AG04449 (cell line): ENCODE data around the gene RUVBL2.
A peak's percentile ranks its signal among the peaks of the same experiment; 100 is the strongest.

Source experiments
- CTCF ChIA-PET: fragments of 350-600 bp; formaldehyde crosslinking; extraction: SDS; loops from one replicate; lab custom pipeline; 2021; ENCODE audit warnings: antibody characterized with exemption; lab: Yijun Ruan, JAX
- POLR2A ChIA-PET: fragments of 400-600, 350-600 bp; formaldehyde crosslinking; extraction: SDS; loops from one replicate; lab custom pipeline; 2020; ENCODE audit warnings: antibody characterized with exemption, inconsistent platforms; lab: Yijun Ruan, JAX
- DNase-seq: peaks from one replicate; pipeline ENCODE4 v3.0.0-alpha.2; 2010; ENCODE audit warnings: low read depth, low spot score
- H3K4me3 ChIP-seq: 2 replicates; pipeline ENCODE4 v1.5.1; 2011; ENCODE audit warnings: low read depth, mild to moderate bottlenecking, control low read depth, low read length
- CTCF ChIP-seq: IDR thresholded peaks from one replicate; pipeline ENCODE4 v1.5.1; 2011; ENCODE audit warnings: mild to moderate bottlenecking, moderate library complexity, low read length, control low read depth, inconsistent platforms; ENCODE audit not compliant: insufficient read depth; ENCODE audit errors: missing control alignments

The RUVBL2 gene

DNA sequence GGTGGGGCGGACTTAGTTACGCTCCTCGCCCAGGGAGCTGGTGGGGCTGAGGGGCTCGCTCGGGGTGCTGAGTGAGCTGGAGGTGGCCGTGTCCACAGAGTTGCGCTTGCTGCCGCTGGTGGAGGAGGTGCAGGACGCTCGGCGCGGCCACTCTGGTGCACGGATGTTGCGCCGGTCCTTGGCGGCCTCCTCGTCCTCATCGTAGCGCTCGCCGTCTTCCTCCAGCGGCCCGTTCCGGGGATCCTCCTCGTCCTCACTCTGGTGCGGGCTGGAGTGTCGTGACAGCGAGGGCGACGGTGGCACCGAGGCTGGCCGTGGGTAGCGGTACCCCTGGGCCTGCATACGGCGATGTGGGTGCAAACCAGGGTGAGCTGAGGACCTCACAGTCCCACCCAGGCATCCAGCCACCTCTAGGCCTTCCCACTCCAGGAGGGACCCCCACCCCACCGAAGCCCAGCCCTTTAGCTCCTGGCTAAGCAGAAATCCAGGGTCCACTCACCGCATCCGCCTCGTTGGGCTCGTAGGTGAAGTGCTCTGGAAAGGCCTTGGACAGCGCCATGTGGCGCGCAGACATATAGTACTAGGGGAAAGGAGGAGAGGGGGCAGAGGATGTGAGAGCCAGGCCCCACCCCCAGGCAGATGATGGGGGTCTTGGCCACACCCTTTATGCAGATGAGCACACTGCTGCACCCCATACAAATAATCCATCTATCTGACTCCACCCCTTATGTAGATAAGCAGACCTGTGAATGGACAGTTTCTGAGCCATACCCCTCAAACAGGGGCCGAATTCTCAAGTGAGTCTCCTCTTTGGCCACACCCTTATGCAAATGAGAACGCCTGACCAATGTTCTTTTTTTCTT is 24.2 kb upstream of the RUVBL2 start:
- no peak for DNase-seq
- H3K4me3 ChIP-seq = no peak overlapping the region
- ChIA-PET POLR2A (interaction anchor here (0.6 to 7.5 kb wide), 3 partner anchors 22 to 94 kb away, joined by 3 to 119 read pairs (median 3); partner anchors contain the start of gene PPP1R15A), CTCF (interaction anchor here (1.1 to 8.9 kb wide), 19 partner anchors 8 to 294 kb away, joined by 3 to 141 read pairs (median 9); partner anchors contain the start of genes BCAT2, GYS1, HSD17B14 and NUCB1)
- TF ChIP-seq CTCF = no peak

- POLR2A ChIA-PET = interaction anchor here (0.8 to 7.5 kb wide), 3 partner anchors 21 to 95 kb away, joined by 3 to 119 read pairs (median 6); partner anchors contain the start of gene PPP1R15A
- CTCF ChIA-PET = interaction anchor here (0.6 to 8.9 kb wide), 40 partner anchors 9 to 325 kb away, joined by 3 to 141 read pairs (median 6); partner anchors contain the start of genes BCAT2, CA11, GYS1 and HSD17B14
- H3K4me3 ChIP-seq = no peak overlapping the region
- TF ChIP-seq CTCF = no peak
- no peak for DNase-seq
These were observed 23.4 kb upstream of the RUVBL2 start for GRCh38 chr19:48970139-48970766.

- ChIA-PET CTCF (interaction anchor here (0.6 to 8.9 kb wide), 40 partner anchors 9 to 325 kb away, joined by 3 to 141 read pairs (median 6); partner anchors contain the start of genes BCAT2, CA11, GYS1 and HSD17B14), POLR2A (interaction anchor here (0.8 to 7.5 kb wide), 3 partner anchors 21 to 95 kb away, joined by 3 to 119 read pairs (median 6); partner anchors contain the start of gene PPP1R15A)
- no peak overlapping the region for H3K4me3 ChIP-seq
- no peak for DNase-seq
- TF ChIP-seq CTCF = peak; percentile 94
These were observed 22.7 kb upstream of the RUVBL2 start for GRCh38 chr19:48970923-48971395.

DNA sequence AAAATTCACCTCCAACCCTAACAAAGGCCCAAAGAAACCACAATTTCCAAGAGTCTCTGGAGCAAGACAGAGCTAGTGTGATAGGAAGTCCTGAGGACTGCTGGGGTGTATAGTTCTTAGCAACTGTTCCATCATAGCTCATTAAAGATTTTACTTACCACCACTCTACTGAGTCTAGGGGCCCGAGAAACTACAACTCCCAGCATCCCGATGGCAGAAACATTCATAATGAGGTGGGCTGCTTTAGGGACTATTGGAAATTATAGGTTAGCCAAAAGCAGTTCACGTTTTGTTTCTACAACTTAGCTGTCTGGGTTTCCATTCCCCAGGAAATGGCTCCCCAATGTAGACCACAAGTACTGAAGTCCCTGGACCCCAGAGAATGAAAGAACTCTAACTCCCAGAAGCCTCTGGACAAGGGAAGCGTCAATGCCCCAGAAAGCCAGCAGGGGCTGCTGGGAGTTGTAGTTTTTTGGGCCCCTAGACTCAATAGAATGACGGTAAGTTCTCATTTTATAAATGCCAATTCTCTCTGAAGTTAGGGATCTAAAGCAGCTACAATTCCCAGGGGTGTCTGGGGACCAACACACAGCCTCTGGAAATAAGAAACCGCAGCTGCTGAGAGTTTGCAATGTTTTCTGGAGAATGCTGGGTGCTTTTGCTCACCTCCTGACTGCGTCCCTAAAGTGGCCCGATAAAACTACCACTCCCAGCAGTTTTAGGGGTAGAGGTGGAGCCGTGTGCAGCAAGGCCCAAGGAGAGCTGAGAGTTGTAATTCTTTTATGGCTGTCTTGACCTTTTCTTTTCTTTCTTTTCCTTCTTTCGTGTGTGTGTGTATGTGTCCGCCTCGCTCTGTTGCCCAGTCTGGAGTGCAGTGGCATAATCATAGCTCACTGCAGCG is 17.5 kb upstream of the RUVBL2 start:
- ChIA-PET POLR2A (interaction anchor here (1.9 kb wide), 1 partner anchor 9 kb away, joined by 9 read pairs; no protein-coding TSS in a partner anchor), CTCF (interaction anchor here (0.9 to 9.4 kb wide), 9 partner anchors 10 to 188 kb away, joined by 3 to 128 read pairs (median 10); partner anchors contain the start of genes FTL, GYS1 and RUVBL2)
- TF ChIP-seq CTCF = no peak
- DNase-seq = no peak
- H3K4me3 ChIP-seq = no peak overlapping the region

DNA sequence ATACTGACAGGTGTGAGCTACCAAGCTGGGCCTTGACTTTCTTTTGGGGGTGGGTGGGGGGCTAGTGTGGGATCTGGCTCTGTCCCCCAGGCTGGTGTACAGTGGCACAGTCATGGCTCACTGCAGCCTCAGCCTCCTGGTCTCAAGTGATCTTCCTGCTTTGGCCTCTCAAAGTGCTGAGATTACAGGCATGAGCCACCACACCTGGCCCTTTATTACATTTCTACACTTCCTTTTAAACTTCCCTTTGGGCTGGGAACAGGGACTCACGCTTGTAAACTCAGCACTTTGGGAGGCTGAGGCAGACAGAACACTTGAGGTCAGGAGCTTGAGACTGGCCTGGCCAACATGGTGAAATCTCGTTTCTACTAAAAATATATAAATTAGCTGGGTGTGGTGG is 16.6 kb upstream of the RUVBL2 start:
- no peak overlapping the region for H3K4me3 ChIP-seq
- DNase-seq = no peak
- POLR2A ChIA-PET = interaction anchor here (1.9 to 2.1 kb wide), 2 partner anchors 10 to 102 kb away, joined by 5 to 9 read pairs; no protein-coding TSS in a partner anchor
- CTCF ChIA-PET = interaction anchor here (0.9 to 9.4 kb wide), 9 partner anchors 9 to 302 kb away, joined by 3 to 128 read pairs (median 10); partner anchors contain the start of genes FTL, GYS1, HSD17B14 and RUVBL2
- TF ChIP-seq CTCF = no peak
